Stomach (tissue), 9 donors: ENCODE data around the gene FCRL2. TPM values are rescaled to one million over a fixed set of nuclear protein-coding genes. Genes with fewer than 3 reads are reported as not detected.

ENCODE experiments used
- DNase-seq, 2 donors: peaks; one replicate each; pipeline versions ENCODE4 v3.0.0 to v3.0.0-alpha.2; 2013 to 2019
- H3K27ac ChIP-seq, 5 donors: fragments of 200-600 bp in 4 of 5; sonication (generic) in 4 of 5; one replicate each; pipeline ENCODE4 v1.5.1; 2013 to 2019; ENCODE audit warnings: mild to moderate bottlenecking in 1 of 5, moderate library complexity in 1 of 5
- H3K27me3 ChIP-seq, 3 donors: fragments of 200-600 bp; sonication (generic); one replicate each; pipeline ENCODE4 v1.5.1; 2017 to 2019; ENCODE audit warnings: mixed run types in 1 of 3
- H3K36me3 ChIP-seq, 4 donors: fragments of 200-600 bp; sonication (generic); 1 replicate in 3 of 4; 2 replicates in 1 of 4; pipeline ENCODE4 v1.5.1; 2016 to 2019
- H3K4me1 ChIP-seq, 4 donors: fragments of 200-600 bp; sonication (generic); one replicate each; pipeline ENCODE4 v1.5.1; 2016 to 2019
- H3K4me3 ChIP-seq, 4 donors: fragments of 200-600 bp; sonication (generic) in 3 of 4; one replicate each; pipeline ENCODE4 v1.5.1; 2016 to 2019; ENCODE audit warnings: mild to moderate bottlenecking in 1 of 4
- H3K9me3 ChIP-seq, 4 donors: fragments of 200-600 bp; sonication (generic); one replicate each; pipeline ENCODE4 v1.5.1; 2016 to 2019
- CTCF ChIP-seq, 7 experiments: fragments of 450-650 bp in 4 of 7; fragments of 200-600 bp in 3 of 7; sonication (generic) in 3 of 7; IDR thresholded peaks; one replicate each; pipeline ENCODE4 v1.5.1; 2016 to 2019; ENCODE audit warnings: antibody characterized with exemption in 7 of 7, control low read depth in 2 of 7, mild to moderate bottlenecking in 1 of 7
- EP300 ChIP-seq: sonication (generic); formaldehyde crosslinking; IDR thresholded peaks from one replicate; pipeline ENCODE4 v1.6.1; 2017; ENCODE audit warnings: antibody characterized with exemption
- POLR2A ChIP-seq, 4 donors: fragments of 450-650 bp; IDR thresholded peaks; one replicate each; pipeline ENCODE4 v1.6.1; 2016; ENCODE audit warnings: antibody characterized with exemption in 4 of 4, control low read depth in 2 of 4, mild to moderate bottlenecking in 1 of 4, moderate library complexity in 1 of 4
- POLR2AphosphoS5 ChIP-seq, 3 donors: sonication (generic); formaldehyde crosslinking; IDR thresholded peaks; one replicate each; pipeline ENCODE4 v1.6.1; 2016; ENCODE audit warnings: antibody characterized with exemption in 3 of 3
- WGBS, 5 donors: extraction: QIAGEN DNeasy Blood & Tissue Kit in 3 of 5; methylation state at CpG; one replicate each; pipeline versions ENCODE4 v1.1.5 to v1.1.7; 2013 to 2018; 5-methylcytosine and 5-hydroxymethylcytosine counted together
- intact Hi-C: fragments of 100-400 bp; cut with DNase I; formaldehyde crosslinking; loops from one replicate; pipeline ENCODE4 v1.15.1; 2023; ENCODE audit warnings: low total_unique reads
- polyA plus RNA-seq, 3 donors: library from polyadenylated mRNA; stranded (reverse); fragments of 200-250 nt; gene quantifications; one replicate each; pipeline ENCODE4 v1.2.3, GENCODE V29; 2013
- total RNA-seq, 5 donors: library from RNA; depleted of rRNA; stranded (reverse); fragments of >200 nt; gene quantifications; one replicate each; pipeline versions ENCODE4 v1.1.0 to v1.2.3, GENCODE V29; 2014 to 2016
- donor health status: healthy with polysubstance abuse.
- donor health status: Bipolar disorder and iron deficiency.
- donor health status: healthy.

The FCRL2 gene
- total and polyA plus RNA-seq, 8 donors = 0.37 to 2.5 (median 0.90) TPM; not detected in 3

- H3K4me1 ChIP-seq = no peaks in the 10 kb centered on the region
- H3K27me3 ChIP-seq = no peaks in the 10 kb centered on the region
- DNase-seq = no peak
- 40 to 53% (median 42%) methylated on average over 2 of the region's 2 CpGs for WGBS, 5 donors
- no peak overlapping the region for H3K4me3 ChIP-seq
- H3K27ac ChIP-seq = no peak overlapping the region
- H3K36me3 ChIP-seq = no peaks in the 10 kb centered on the region
- TF ChIP-seq POLR2AphosphoS5 (IDR thresholded peaks at IDR 0.05) = no peak
- no peak for TF ChIP-seq POLR2A (IDR thresholded peaks at IDR 0.05)
- TF ChIP-seq CTCF (IDR thresholded peaks at IDR 0.05) = no peak
- no peak for TF ChIP-seq EP300
- H3K9me3 ChIP-seq = no peaks in the 10 kb centered on the region
- intact Hi-C loops = no loop called here
These were observed 4.1 kb upstream of the FCRL2 start for GRCh38 chr1:157781048-157781447.

GRCh38 chr1:157775101-157775870 lies 1.6 kb downstream of the FCRL2 start:
- DNase-seq = no peak
- Histone ChIP-seq H3K36me3 (no peaks in the 10 kb centered on the region), H3K9me3 (no peaks in the 10 kb centered on the region), H3K27me3 (no peaks in the 10 kb centered on the region), H3K4me1 (no peaks in the 10 kb centered on the region), H3K27ac (peak overlapping the region in 1 of 5 donors; percentile 14), H3K4me3 (no peak overlapping the region)
- no peak for TF ChIP-seq CTCF (IDR thresholded peaks at IDR 0.05)
- no peak for TF ChIP-seq POLR2AphosphoS5 (IDR thresholded peaks at IDR 0.05)
- TF ChIP-seq POLR2A (IDR thresholded peaks at IDR 0.05) = no peak
- TF ChIP-seq EP300 = no peak
- intact Hi-C loops = no loop called here
- 46 to 66% (median 58%) methylated on average over 4 of the region's 4 CpGs for whole genome bisulfite sequencing, 5 donors

- 51 to 68% (median 63%) methylated on average over 2 of the region's 2 CpGs for WGBS, 5 donors
- peak overlapping the region in 1 of 5 donors; percentile 55 for H3K27ac ChIP-seq
These were observed 2.5 kb downstream of the FCRL2 start for GRCh38 chr1:157774412-157774811.

More at GRCh38 chr1:157774412-157774811, 2.5 kb downstream of the FCRL2 start:
- intact Hi-C loops = no loop called here
- no peak for DNase-seq
- Histone ChIP-seq H3K36me3 (no peaks in the 10 kb centered on the region), H3K4me1 (no peaks in the 10 kb centered on the region), H3K27me3 (no peaks in the 10 kb centered on the region), H3K4me3 (no peak overlapping the region), H3K9me3 (no peaks in the 10 kb centered on the region)
- TF ChIP-seq POLR2AphosphoS5 (IDR thresholded peaks at IDR 0.05) (no peak), POLR2A (IDR thresholded peaks at IDR 0.05) (no peak), CTCF (IDR thresholded peaks at IDR 0.05) (no peak), EP300 (no peak)
